Measurements from ENCODE around the gene FBXL17. TPM values are rescaled to one million over a fixed set of nuclear protein-coding genes. Genes with fewer than 3 reads are reported as not detected.

Gene FBXL17
- polyA plus RNA-seq, 1 experiment = 5.3 TPM

GRCh38 chr5:107937651-107938355 lies 444.1 kb downstream of the FBXL17 start:
- ChIA-PET CTCF (interaction anchor here (1.6 kb wide), 1 partner anchor 17 kb away, joined by 4 read pairs; no protein-coding TSS in a partner anchor), POLR2A (no interaction called here)
- no peak overlapping the region for H3K4me3 ChIP-seq (ENCODE audit: low read depth, low read length)
- no peak for DNase-seq (ENCODE audit: low read depth)
- TF ChIP-seq CTCF (IDR thresholded peaks at IDR 0.05; ENCODE audit: insufficient read depth, low read depth, low read length) = no peak
- no peaks in the 10 kb centered on the region for H3K27me3 ChIP-seq (ENCODE audit: control insufficient read depth, insufficient read depth, low read length)
- no peaks in the 10 kb centered on the region for H3K36me3 ChIP-seq (ENCODE audit: control insufficient read depth, insufficient read depth, low read length)

GRCh38 chr5:107937204-107937603 lies 444.7 kb downstream of the FBXL17 start:
- no peaks in the 10 kb centered on the region for H3K27me3 ChIP-seq (ENCODE audit: control insufficient read depth, insufficient read depth, low read length)
- no peaks in the 10 kb centered on the region for H3K36me3 ChIP-seq (ENCODE audit: control insufficient read depth, insufficient read depth, low read length)
- POLR2A ChIA-PET = no interaction called here
- CTCF ChIA-PET = interaction anchor here (1.6 kb wide), 1 partner anchor 16 kb away, joined by 4 read pairs; no protein-coding TSS in a partner anchor
- no peak overlapping the region for H3K4me3 ChIP-seq (ENCODE audit: low read depth, low read length)
- TF ChIP-seq CTCF (IDR thresholded peaks at IDR 0.05; ENCODE audit: insufficient read depth, low read depth, low read length) = no peak
- DNase-seq (ENCODE audit: low read depth) = no peak

GRCh38 chr5:107936515-107936914 lies 445.4 kb downstream of the FBXL17 start:
- TF ChIP-seq CTCF (IDR thresholded peaks at IDR 0.05; ENCODE audit: insufficient read depth, low read depth, low read length) = no peak
- ChIA-PET POLR2A (no interaction called here), CTCF (interaction anchor here (1.6 kb wide), 1 partner anchor 15 kb away, joined by 4 read pairs; no protein-coding TSS in a partner anchor)

GRCh38 chr5:107935645-107936044 lies 446.3 kb downstream of the FBXL17 start:
- ChIA-PET POLR2A (no interaction called here), CTCF (no interaction called here)
- no peak for TF ChIP-seq CTCF (IDR thresholded peaks at IDR 0.05; ENCODE audit: insufficient read depth, low read depth, low read length)
- Histone ChIP-seq H3K36me3 (ENCODE audit: control insufficient read depth, insufficient read depth, low read length) (no peaks in the 10 kb centered on the region), H3K4me3 (ENCODE audit: low read depth, low read length) (no peak overlapping the region), H3K27me3 (ENCODE audit: control insufficient read depth, insufficient read depth, low read length) (no peaks in the 10 kb centered on the region)
- DNase-seq (ENCODE audit: low read depth) = no peak

More at GRCh38 chr5:107936515-107936914, 445.4 kb downstream of the FBXL17 start:
- H3K27me3 ChIP-seq (ENCODE audit: control insufficient read depth, insufficient read depth, low read length) = no peaks in the 10 kb centered on the region
- no peak for DNase-seq (ENCODE audit: low read depth)
- no peaks in the 10 kb centered on the region for H3K36me3 ChIP-seq (ENCODE audit: control insufficient read depth, insufficient read depth, low read length)
- H3K4me3 ChIP-seq (ENCODE audit: low read depth, low read length) = no peak overlapping the region

GRCh38 chr5:107933326-107933725 lies 448.6 kb downstream of the FBXL17 start:
- Histone ChIP-seq H3K36me3 (ENCODE audit: control insufficient read depth, insufficient read depth, low read length) (no peaks in the 10 kb centered on the region), H3K4me3 (ENCODE audit: low read depth, low read length) (no peak overlapping the region), H3K27me3 (ENCODE audit: control insufficient read depth, insufficient read depth, low read length) (no peaks in the 10 kb centered on the region)
- no peak for DNase-seq (ENCODE audit: low read depth)
- ChIA-PET POLR2A (no interaction called here), CTCF (no interaction called here)
- TF ChIP-seq CTCF (IDR thresholded peaks at IDR 0.05; ENCODE audit: insufficient read depth, low read depth, low read length) = no peak
